ENCODE data around the gene ACTR1B.
"Not testable (repeated sequence)": the region's sequence is repeated elsewhere in the genome, so short reads cannot be mapped to it uniquely, and the experiment has no call there.

The ACTR1B gene

DNA sequence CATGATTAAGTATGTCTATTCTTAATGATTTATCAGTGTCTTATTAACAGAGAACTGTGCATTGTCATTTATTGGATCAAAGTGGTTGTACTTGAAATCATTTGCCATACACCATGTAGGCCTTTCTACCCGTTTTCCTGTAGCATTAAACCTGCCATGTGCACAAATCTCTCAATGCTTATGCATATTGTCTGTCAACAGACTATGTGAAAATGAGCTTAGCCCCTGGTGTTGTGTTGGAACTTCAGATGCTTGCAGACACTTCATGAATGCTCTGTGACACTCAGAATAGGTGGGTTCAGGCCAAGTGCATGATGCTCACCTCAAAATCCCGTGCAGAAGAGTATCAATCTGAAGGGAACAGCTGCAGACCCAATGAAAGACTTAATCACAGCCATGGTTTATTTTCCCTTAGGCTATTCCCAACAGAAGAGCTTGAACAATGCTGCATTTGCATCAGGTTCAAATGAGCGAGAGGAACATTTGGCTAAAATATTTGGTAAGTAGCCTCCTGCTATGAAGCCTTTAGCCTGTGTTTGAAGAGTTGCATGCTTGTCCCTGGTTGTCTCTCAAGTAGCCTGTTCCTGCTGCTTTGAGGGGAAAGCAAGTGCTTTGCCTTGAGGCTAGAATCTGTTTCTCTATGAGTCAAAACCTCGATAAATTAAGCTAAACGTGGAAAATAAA is 11.7 kb upstream of the ACTR1B start:
- Histone ChIP-seq H2AFZ (ENCODE audit: low read depth, low read length) (no peak overlapping the region), H3K27me3 (ENCODE audit: low read depth, low read length) (no peaks in the 10 kb centered on the region), H3K27ac (ENCODE audit: low read length) (no peak overlapping the region), H3K9ac (ENCODE audit: low read length) (no peak overlapping the region), H3K9me3 (ENCODE audit: insufficient read depth, low read length) (no peaks in the 10 kb centered on the region), H4K20me1 (ENCODE audit: insufficient read depth, low read length) (no peaks in the 10 kb centered on the region), H3K4me2 (ENCODE audit: low read length) (no peak overlapping the region), H3K36me3 (replicated peaks; ENCODE audit: low read depth, low read length) (no peaks in the 10 kb centered on the region), H3K4me3 (ENCODE audit: low read length) (no peak overlapping the region), H3K4me1 (ENCODE audit: low read length) (peaks cover 17% of the 10 kb centered on the region), H3K79me2 (ENCODE audit: low read length) (no peaks in the 10 kb centered on the region)
- TF ChIP-seq EZH2phosphoT487 (IDR thresholded peaks at IDR 0.05; ENCODE audit: low read depth) = no peak
- TF ChIP-seq, protein P1, sequence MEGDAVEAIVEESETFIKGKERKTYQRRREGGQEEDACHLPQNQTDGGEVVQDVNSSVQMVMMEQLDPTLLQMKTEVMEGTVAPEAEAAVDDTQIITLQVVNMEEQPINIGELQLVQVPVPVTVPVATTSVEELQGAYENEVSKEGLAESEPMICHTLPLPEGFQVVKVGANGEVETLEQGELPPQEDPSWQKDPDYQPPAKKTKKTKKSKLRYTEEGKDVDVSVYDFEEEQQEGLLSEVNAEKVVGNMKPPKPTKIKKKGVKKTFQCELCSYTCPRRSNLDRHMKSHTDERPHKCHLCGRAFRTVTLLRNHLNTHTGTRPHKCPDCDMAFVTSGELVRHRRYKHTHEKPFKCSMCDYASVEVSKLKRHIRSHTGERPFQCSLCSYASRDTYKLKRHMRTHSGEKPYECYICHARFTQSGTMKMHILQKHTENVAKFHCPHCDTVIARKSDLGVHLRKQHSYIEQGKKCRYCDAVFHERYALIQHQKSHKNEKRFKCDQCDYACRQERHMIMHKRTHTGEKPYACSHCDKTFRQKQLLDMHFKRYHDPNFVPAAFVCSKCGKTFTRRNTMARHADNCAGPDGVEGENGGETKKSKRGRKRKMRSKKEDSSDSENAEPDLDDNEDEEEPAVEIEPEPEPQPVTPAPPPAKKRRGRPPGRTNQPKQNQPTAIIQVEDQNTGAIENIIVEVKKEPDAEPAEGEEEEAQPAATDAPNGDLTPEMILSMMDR (IDR thresholded peaks at IDR 0.05; ENCODE audit: low read depth, low read length) = no peak

DNA sequence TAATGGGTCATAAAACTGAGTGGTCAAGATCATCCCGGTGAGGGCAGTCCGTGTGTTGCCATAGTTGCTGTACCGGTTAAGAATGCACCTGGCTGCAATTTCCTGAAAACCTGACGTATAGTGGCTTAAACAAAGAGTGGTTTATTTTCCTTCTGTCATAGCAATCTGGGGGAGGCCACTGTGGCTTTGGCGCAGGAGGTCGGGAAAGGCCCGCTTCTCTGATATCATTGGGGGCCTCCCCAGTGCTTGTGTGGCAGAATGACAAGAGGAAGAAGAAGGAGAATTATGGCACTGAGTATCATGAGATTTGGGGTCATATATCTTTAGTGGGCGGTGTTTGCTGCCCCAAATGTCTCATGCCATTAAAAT is 10.1 kb upstream of the ACTR1B start:
- Histone ChIP-seq H4K20me1 (ENCODE audit: insufficient read depth, low read length) (no peaks in the 10 kb centered on the region), H3K4me2 (ENCODE audit: low read length) (no peak overlapping the region), H3K9me3 (ENCODE audit: insufficient read depth, low read length) (no peaks in the 10 kb centered on the region), H3K9ac (ENCODE audit: low read length) (no peak overlapping the region), H3K4me1 (ENCODE audit: low read length) (peaks cover 17% of the 10 kb centered on the region), H3K36me3 (replicated peaks; ENCODE audit: low read depth, low read length) (no peaks in the 10 kb centered on the region), H2AFZ (ENCODE audit: low read depth, low read length) (no peak overlapping the region), H3K4me3 (ENCODE audit: low read length) (no peak overlapping the region), H3K79me2 (ENCODE audit: low read length) (no peaks in the 10 kb centered on the region), H3K27ac (ENCODE audit: low read length) (no peak overlapping the region), H3K27me3 (ENCODE audit: low read depth, low read length) (no peaks in the 10 kb centered on the region)
- TF ChIP-seq, protein P1 (IDR thresholded peaks at IDR 0.05; ENCODE audit: low read depth, low read length) = no peak
- TF ChIP-seq EZH2phosphoT487 (IDR thresholded peaks at IDR 0.05; ENCODE audit: low read depth) = no peak

DNA sequence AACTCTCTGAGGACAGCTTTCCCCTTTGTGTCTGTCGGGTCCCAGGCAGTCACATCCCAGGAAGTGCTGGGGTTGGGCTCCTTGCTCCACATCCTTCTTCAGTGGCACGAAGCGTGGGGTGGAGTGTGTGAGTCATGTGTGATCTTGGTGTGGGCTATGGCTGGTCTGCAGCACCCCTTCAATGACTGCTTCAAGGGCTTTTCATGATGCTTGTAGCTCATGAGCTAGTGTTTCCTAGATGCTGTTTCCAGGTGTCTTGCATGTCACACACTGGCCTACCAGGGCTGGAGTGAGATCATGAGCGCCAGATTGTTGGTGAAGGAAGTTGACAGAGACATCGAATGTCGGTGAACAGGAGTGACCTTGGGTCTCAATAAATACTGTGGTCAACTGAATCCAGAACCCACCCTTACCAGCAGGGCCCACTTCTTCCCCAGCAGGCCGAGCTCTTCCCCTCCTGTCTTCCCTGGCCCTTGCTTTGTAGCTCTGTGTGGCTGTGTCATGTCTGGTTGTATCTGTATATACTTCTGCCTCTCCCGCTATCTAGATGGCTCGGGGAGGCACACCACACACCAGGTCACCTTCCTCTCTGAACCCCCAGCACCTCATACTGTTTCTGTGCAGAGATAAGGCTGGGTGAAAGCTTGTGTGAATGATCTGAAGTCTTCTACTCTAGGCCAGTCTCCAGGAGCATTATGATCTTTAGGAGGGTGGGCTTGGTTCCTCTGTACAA is 9.5 kb upstream of the ACTR1B start:
- Histone ChIP-seq H3K4me3 (ENCODE audit: low read length) (no peak overlapping the region), H3K36me3 (replicated peaks; ENCODE audit: low read depth, low read length) (no peaks in the 10 kb centered on the region), H3K4me1 (ENCODE audit: low read length) (peaks cover 17% of the 10 kb centered on the region), H3K79me2 (ENCODE audit: low read length) (no peaks in the 10 kb centered on the region), H2AFZ (ENCODE audit: low read depth, low read length) (no peak overlapping the region), H3K27me3 (ENCODE audit: low read depth, low read length) (no peaks in the 10 kb centered on the region), H3K9me3 (ENCODE audit: insufficient read depth, low read length) (no peaks in the 10 kb centered on the region), H4K20me1 (ENCODE audit: insufficient read depth, low read length) (no peaks in the 10 kb centered on the region), H3K9ac (ENCODE audit: low read length) (no peak overlapping the region), H3K27ac (ENCODE audit: low read length) (no peak overlapping the region), H3K4me2 (ENCODE audit: low read length) (no peak overlapping the region)
- TF ChIP-seq EZH2phosphoT487 (IDR thresholded peaks at IDR 0.05; ENCODE audit: low read depth) = no peak
- TF ChIP-seq, protein P1 (IDR thresholded peaks at IDR 0.05; ENCODE audit: low read depth, low read length) = no peak

DNA sequence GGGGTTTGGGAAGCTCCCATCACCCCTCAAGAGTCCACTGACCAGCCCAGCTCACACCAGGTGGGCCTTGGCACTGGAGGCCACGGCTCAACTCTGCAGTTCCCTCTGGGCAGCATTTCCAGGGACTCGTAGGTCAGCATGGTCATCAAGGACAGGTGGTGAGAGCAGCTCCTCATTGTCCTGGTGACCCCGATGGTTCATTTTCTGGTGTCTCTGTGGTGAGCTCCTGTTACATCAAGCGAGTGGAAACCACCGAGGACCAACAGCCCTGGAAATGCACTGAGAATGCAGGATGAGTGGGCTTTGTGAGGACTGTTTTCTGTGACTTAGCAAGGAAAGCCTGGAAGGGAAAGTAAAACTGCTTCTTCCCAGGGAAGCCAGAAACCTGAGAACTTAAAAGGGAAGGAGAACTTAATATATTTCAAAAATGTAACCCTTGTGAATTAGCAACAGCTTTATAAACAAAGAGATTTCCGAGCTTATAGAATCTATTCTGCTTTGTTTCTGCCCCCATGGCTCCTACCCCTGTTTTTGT is 8.8 kb upstream of the ACTR1B start:
- H4K20me1 ChIP-seq (ENCODE audit: insufficient read depth, low read length); H3K27me3 ChIP-seq (ENCODE audit: low read depth, low read length); H3K4me2 ChIP-seq (ENCODE audit: low read length); H3K36me3 ChIP-seq (replicated peaks; ENCODE audit: low read depth, low read length); H3K9me3 ChIP-seq (ENCODE audit: insufficient read depth, low read length); H3K9ac ChIP-seq (ENCODE audit: low read length); H3K27ac ChIP-seq (ENCODE audit: low read length); H3K79me2 ChIP-seq (ENCODE audit: low read length); H2AFZ ChIP-seq (ENCODE audit: low read depth, low read length); H3K4me3 ChIP-seq (ENCODE audit: low read length): not testable (repeated sequence)
- peaks cover 17% of the 10 kb centered on the region for H3K4me1 ChIP-seq (ENCODE audit: low read length)
